ENCODE data around the gene FOSL1.

The FOSL1 gene

GRCh38 chr11:65919141-65919572 is 19.0 kb upstream of the FOSL1 start, which contains the start of gene DRAP1:
Gene DRAP1 (plus strand): TSS chr11:65919426. CDS start chr11:65919502, 76 bp downstream.
- DNase-seq = peak; percentile 96

GRCh38 chr11:65918211-65919140 is 18.3 kb upstream of the FOSL1 start, which contains the start of gene C11orf68:
Gene C11orf68 (minus strand): TSS chr11:65919062. CDS start chr11:65919031, 31 bp downstream.
- DNase-seq = no peak

- no peak for DNase-seq
These were observed 17.4 kb upstream of the FOSL1 start for GRCh38 chr11:65917434-65918210.

- DNase-seq = no peak
These were observed 16.9 kb upstream of the FOSL1 start for GRCh38 chr11:65917077-65917433.

GRCh38 chr11:65916391-65916790 is 16.2 kb upstream of the FOSL1 start:
- DNase-seq = no peak

- no peak for DNase-seq
These were observed 15.6 kb upstream of the FOSL1 start for GRCh38 chr11:65915821-65916251.

- DNase-seq = no peak
These were observed 15.1 kb upstream of the FOSL1 start for GRCh38 chr11:65915101-65915820.

- no peak for DNase-seq
These were observed 12.7 kb upstream of the FOSL1 start for GRCh38 chr11:65912845-65913244.

GRCh38 chr11:65911682-65912568 is 11.7 kb upstream of the FOSL1 start:
- DNase-seq = peak; percentile 57

- no peak for DNase-seq
These were observed 7.7 kb upstream of the FOSL1 start for GRCh38 chr11:65907878-65908277.

GRCh38 chr11:65906602-65907001 is 6.4 kb upstream of the FOSL1 start:
- DNase-seq = no peak

- no peak for DNase-seq
These were observed 3.5 kb upstream of the FOSL1 start for GRCh38 chr11:65903715-65904114.

- no peak for DNase-seq
These were observed 2.9 kb upstream of the FOSL1 start for GRCh38 chr11:65903068-65903481.

GRCh38 chr11:65900899-65901180 is 652 bp upstream of the FOSL1 start:
- DNase-seq = no peak

- DNase-seq = no peak
These were observed 648 bp downstream of the FOSL1 start for GRCh38 chr11:65899356-65900124.

GRCh38 chr11:65898656-65899355 is 1.4 kb downstream of the FOSL1 start:
- no peak for DNase-seq

- DNase-seq = no peak
These were observed 3.1 kb downstream of the FOSL1 start for GRCh38 chr11:65897020-65897471.

GRCh38 chr11:65896034-65896999 is 3.9 kb downstream of the FOSL1 start:
- DNase-seq = no peak

- no peak for DNase-seq
These were observed 4.7 kb downstream of the FOSL1 start for GRCh38 chr11:65895482-65895981.

All from DMS153 (cell line).